DMS53 treated with DMSO at 0.1 percent for 48 hours (cell line): ENCODE data around the gene NDP.
"Not testable (repeated sequence)": the region's sequence is repeated elsewhere in the genome, so short reads cannot be mapped to it uniquely, and the experiment has no call there.

ENCODE experiments used
- DNase-seq: peaks from one replicate; lab custom pipeline; 2025; ENCODE audit not compliant: unreplicated experiment; lab: John Stamatoyannopoulos, UW

NDP gene

GRCh38 chrX:43971966-43972961 lies 926 bp downstream of the NDP start:
- no peak for DNase-seq

GRCh38 chrX:43970528-43970927 lies 2.7 kb downstream of the NDP start:
- no peak for DNase-seq

GRCh38 chrX:43969504-43970501 lies 3.4 kb downstream of the NDP start:
- DNase-seq: no peak

- DNase-seq: no peak
These were observed 4.8 kb downstream of the NDP start for GRCh38 chrX:43968359-43968781.

GRCh38 chrX:43964936-43965335 lies 8.3 kb downstream of the NDP start:
- no peak for DNase-seq

- no peak for DNase-seq
These were observed 9.5 kb downstream of the NDP start for GRCh38 chrX:43963726-43964125.

GRCh38 chrX:43962636-43963035 lies 10.6 kb downstream of the NDP start:
- DNase-seq: no peak

GRCh38 chrX:43961699-43962098 lies 11.5 kb downstream of the NDP start:
- DNase-seq: no peak

GRCh38 chrX:43958529-43958928 lies 14.7 kb downstream of the NDP start:
- peak; percentile 79 for DNase-seq

GRCh38 chrX:43956034-43956433 lies 17.2 kb downstream of the NDP start:
- no peak for DNase-seq

- DNase-seq: no peak
These were observed 20.0 kb downstream of the NDP start for GRCh38 chrX:43953218-43953617.

- DNase-seq: peak; percentile 47
These were observed 23.5 kb downstream of the NDP start for GRCh38 chrX:43949669-43950068.

- DNase-seq: no peak
These were observed 32.2 kb downstream of the NDP start for GRCh38 chrX:43940816-43941474.

GRCh38 chrX:43939187-43939926 lies 33.8 kb downstream of the NDP start:
- no peak for DNase-seq

- not testable (repeated sequence) for DNase-seq
These were observed 51.2 kb downstream of the NDP start for GRCh38 chrX:43922032-43922431.

GRCh38 chrX:43910772-43911171 lies 62.4 kb downstream of the NDP start:
- not testable (repeated sequence) for DNase-seq

- no peak for DNase-seq
These were observed 63.2 kb downstream of the NDP start for GRCh38 chrX:43910012-43910411.

- no peak for DNase-seq
These were observed 64.0 kb downstream of the NDP start for GRCh38 chrX:43909141-43909540.

GRCh38 chrX:43899878-43900815 lies 73.0 kb downstream of the NDP start:
- DNase-seq: no peak
